Hepatocyte (in vitro differentiated cells): ENCODE results near the gene LRRC27. TPM values are rescaled to one million over a fixed set of nuclear protein-coding genes. Genes with fewer than 3 reads are reported as not detected.

ENCODE experiments used
- DNase-seq: peaks from one replicate; pipeline ENCODE4 v3.0.0-alpha.2; 2016; ENCODE audit warnings: low spot score
- H2AFZ ChIP-seq: fragments of 200-600 bp; sonication (generic); 2 replicates; pipeline ENCODE4 v1.6.0; 2016; ENCODE audit warnings: antibody characterized with exemption, mild to moderate bottlenecking
- H3K27ac ChIP-seq: fragments of 200-600 bp; sonication (generic); 2 replicates; pipeline ENCODE4 v1.5.1; 2016; ENCODE audit warnings: mild to moderate bottlenecking
- H3K27me3 ChIP-seq: fragments of 200-600 bp; sonication (generic); 2 replicates; pipeline ENCODE4 v1.6.1; 2016
- H3K36me3 ChIP-seq: fragments of 200-600 bp; sonication (generic); replicated peaks from 2 replicates; pipeline ENCODE4 v1.5.1; 2016; ENCODE audit warnings: low read depth; ENCODE audit not compliant: insufficient read depth
- H3K4me1 ChIP-seq: fragments of 200-600 bp; sonication (generic); 2 replicates; pipeline ENCODE4 v1.5.1; 2016; ENCODE audit warnings: mild to moderate bottlenecking, moderate library complexity; ENCODE audit not compliant: insufficient read depth
- H3K4me2 ChIP-seq: fragments of 200-600 bp; sonication (generic); 2 replicates; pipeline ENCODE4 v1.6.0; 2016
- H3K4me3 ChIP-seq: fragments of 200-600 bp; sonication (generic); 2 replicates; pipeline ENCODE4 v1.5.1; 2016; ENCODE audit warnings: mild to moderate bottlenecking
- H3K79me2 ChIP-seq: fragments of 200-600 bp; sonication (generic); 2 replicates; pipeline ENCODE4 v1.6.0; 2017; ENCODE audit warnings: mild to moderate bottlenecking
- H3K9me2 ChIP-seq: fragments of 200-600 bp; sonication (generic); replicated peaks from 2 replicates; pipeline ENCODE4 v1.6.0; 2017; ENCODE audit warnings: mild to moderate bottlenecking; ENCODE audit not compliant: insufficient read depth
- H3K9me3 ChIP-seq: fragments of 200-600 bp; sonication (generic); 2 replicates; pipeline ENCODE4 v1.5.1; 2016; ENCODE audit warnings: low read depth, mild to moderate bottlenecking
- H4K20me1 ChIP-seq: fragments of 200-600 bp; sonication (generic); 2 replicates; pipeline ENCODE4 v1.6.0; 2016; ENCODE audit warnings: mild to moderate bottlenecking; ENCODE audit not compliant: insufficient read depth, poor library complexity, severe bottlenecking
- EZH2 ChIP-seq: fragments of 200-600 bp; sonication (generic); IDR thresholded peaks from 2 replicates; pipeline ENCODE4 v1.6.1; 2016; ENCODE audit warnings: antibody characterized with exemption, mild to moderate bottlenecking, borderline replicate concordance
- EZH2phosphoT487 ChIP-seq: fragments of 200-600 bp; sonication (generic); IDR thresholded peaks from one replicate; pipeline ENCODE4 v1.6.1; 2018; ENCODE audit warnings: antibody characterized with exemption, mild to moderate bottlenecking, low read depth, moderate library complexity; ENCODE audit not compliant: unreplicated experiment, severe bottlenecking
- WGBS: methylation state at CpG from one replicate; pipeline ENCODE4 v1.1.6; 2016; ENCODE audit warnings: low lambda C conversion rate; ENCODE audit errors: missing lambda C conversion rate; 5-methylcytosine and 5-hydroxymethylcytosine counted together
- polyA plus RNA-seq: library from polyadenylated mRNA; unstranded; fragments of >200 nt; fragmentation: Nextera tagmentation; extraction: Ambion mirVana; gene quantifications from 2 replicates; pipeline ENCODE4 v1.2.1, GENCODE V29; 2016
- total RNA-seq: library from RNA; depleted of rRNA; stranded (reverse); fragments of >200 nt; gene quantifications from 2 replicates; pipeline ENCODE4 v1.2.3, GENCODE V29; 2014
- TF ChIP-seq, protein P1 (sequence below): fragments of 200-600 bp; sonication (generic); IDR thresholded peaks from 2 replicates; pipeline ENCODE4 v1.5.1; 2016; ENCODE audit warnings: antibody characterized with exemption, mild to moderate bottlenecking; ENCODE audit not compliant: poor library complexity

Gene LRRC27
- total and polyA plus RNA-seq, 2 experiments from 2014 or later = 7.5 to 8.3 TPM

DNA sequence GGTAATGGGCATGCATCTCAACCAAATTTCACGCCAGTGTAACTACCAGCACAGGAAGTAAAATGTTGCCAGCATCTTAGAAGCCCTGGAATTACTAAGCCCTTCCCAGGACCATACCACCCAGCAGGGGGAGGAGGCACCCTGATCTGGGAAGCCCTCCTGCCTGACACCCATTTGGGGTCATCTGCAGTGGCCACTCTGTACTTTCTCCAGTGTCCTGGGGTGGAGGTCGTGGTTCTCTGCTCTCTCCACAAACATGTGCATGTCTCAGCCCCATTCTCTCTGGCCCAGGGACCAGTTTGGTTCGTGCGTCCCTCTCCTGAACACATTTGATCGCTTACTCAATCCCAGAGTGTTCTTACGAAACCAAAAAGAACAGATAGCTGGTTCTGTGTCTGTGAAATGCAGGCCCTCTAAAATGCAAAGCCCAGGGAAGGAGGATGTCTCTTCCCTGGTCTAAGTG is 9.4 kb upstream of the LRRC27 start:
- TF ChIP-seq, protein P1, sequence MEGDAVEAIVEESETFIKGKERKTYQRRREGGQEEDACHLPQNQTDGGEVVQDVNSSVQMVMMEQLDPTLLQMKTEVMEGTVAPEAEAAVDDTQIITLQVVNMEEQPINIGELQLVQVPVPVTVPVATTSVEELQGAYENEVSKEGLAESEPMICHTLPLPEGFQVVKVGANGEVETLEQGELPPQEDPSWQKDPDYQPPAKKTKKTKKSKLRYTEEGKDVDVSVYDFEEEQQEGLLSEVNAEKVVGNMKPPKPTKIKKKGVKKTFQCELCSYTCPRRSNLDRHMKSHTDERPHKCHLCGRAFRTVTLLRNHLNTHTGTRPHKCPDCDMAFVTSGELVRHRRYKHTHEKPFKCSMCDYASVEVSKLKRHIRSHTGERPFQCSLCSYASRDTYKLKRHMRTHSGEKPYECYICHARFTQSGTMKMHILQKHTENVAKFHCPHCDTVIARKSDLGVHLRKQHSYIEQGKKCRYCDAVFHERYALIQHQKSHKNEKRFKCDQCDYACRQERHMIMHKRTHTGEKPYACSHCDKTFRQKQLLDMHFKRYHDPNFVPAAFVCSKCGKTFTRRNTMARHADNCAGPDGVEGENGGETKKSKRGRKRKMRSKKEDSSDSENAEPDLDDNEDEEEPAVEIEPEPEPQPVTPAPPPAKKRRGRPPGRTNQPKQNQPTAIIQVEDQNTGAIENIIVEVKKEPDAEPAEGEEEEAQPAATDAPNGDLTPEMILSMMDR = no peak
- TF ChIP-seq EZH2phosphoT487 = no peak
- no peak for TF ChIP-seq EZH2
- Histone ChIP-seq H4K20me1 (no peaks in the 10 kb centered on the region), H3K79me2 (peaks cover 10% of the 10 kb centered on the region), H3K4me1 (no peaks in the 10 kb centered on the region), H3K9me3 (no peaks in the 10 kb centered on the region), H3K27me3 (no peaks in the 10 kb centered on the region), H3K4me3 (no peak overlapping the region), H2AFZ (no peak overlapping the region), H3K9me2 (no peaks in the 10 kb centered on the region), H3K4me2 (peak overlapping the region; percentile 17), H3K36me3 (no peaks in the 10 kb centered on the region), H3K27ac (peak overlapping the region; percentile 43)
- no peak for DNase-seq
- 71% methylated on average over 6 of the region's 6 CpGs for WGBS

DNA sequence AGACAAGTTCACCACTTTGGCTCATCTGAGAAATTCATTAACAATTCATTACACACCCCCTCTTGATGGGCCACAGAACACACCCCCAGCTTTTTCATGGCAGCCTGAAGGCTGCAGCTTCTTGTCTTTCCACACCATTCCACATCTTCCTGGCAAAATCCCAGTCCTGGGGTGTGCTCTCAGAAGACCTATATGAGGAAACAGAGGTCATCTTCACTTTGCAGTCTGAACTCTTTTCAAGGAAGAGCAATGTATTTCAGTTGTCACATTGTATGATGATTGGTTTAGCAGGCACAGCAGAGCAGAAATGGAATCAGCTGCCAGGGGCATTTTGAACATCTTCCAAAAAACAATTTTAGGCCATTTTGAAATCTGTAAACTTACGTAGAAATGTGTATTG is 7.8 kb upstream of the LRRC27 start:
- H4K20me1 ChIP-seq = no peaks in the 10 kb centered on the region
- H3K36me3 ChIP-seq = no peaks in the 10 kb centered on the region
- TF ChIP-seq EZH2phosphoT487 (no peak), EZH2 (no peak)
- TF ChIP-seq, protein P1 = no peak
- DNase-seq = no peak
- H2AFZ ChIP-seq = no peak overlapping the region
- no peaks in the 10 kb centered on the region for H3K9me3 ChIP-seq
- WGBS = 86% methylated on average over 1 of the region's 1 CpG
- no peak overlapping the region for H3K4me2 ChIP-seq
- no peaks in the 10 kb centered on the region for H3K4me1 ChIP-seq
- H3K27ac ChIP-seq = no peak overlapping the region
- H3K27me3 ChIP-seq = no peaks in the 10 kb centered on the region
- peaks cover 26% of the 10 kb centered on the region for H3K79me2 ChIP-seq
- no peaks in the 10 kb centered on the region for H3K9me2 ChIP-seq
- no peak overlapping the region for H3K4me3 ChIP-seq

DNA sequence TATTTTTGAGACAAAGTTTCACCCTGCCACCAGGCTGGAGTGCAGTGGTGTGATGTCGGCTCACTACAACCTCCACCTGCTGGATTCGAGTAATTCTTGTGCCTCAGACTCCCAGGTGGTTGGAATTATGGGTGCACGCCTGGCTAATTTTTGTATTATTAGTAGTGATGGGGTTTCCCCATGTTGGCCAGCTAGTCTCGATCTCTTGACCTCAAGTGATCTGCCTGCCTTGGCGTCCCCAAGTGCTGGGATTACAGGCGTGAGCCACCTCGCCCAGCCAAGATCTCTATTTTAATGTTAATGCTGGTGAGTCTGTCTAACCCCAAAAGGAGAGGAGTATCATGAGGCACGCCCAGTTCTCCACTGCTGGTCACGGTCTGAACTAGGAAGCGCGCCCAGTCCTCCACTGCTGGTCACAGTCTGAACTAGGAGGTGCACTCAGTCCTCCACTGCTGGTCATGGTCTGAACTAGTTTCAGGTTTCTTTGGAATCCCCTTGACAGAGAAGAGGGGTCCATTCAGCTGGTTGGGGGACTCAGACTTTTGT is 5.6 kb upstream of the LRRC27 start:
- Histone ChIP-seq H3K27ac (no peak overlapping the region), H3K9me2 (no peaks in the 10 kb centered on the region), H4K20me1 (no peaks in the 10 kb centered on the region), H3K36me3 (no peaks in the 10 kb centered on the region), H3K4me3 (no peak overlapping the region), H3K27me3 (no peaks in the 10 kb centered on the region), H3K9me3 (no peaks in the 10 kb centered on the region), H2AFZ (no peak overlapping the region), H3K4me2 (no peak overlapping the region), H3K4me1 (peaks cover 14% of the 10 kb centered on the region), H3K79me2 (peaks cover 48% of the 10 kb centered on the region)
- DNase-seq = no peak
- 89% methylated on average over 11 of the region's 11 CpGs for WGBS
- TF ChIP-seq, protein P1 = no peak
- TF ChIP-seq EZH2 = no peak
- no peak for TF ChIP-seq EZH2phosphoT487
